Mesothelial cell of epicardium (in vitro differentiated cells): Measurements from ENCODE around the gene VWC2L. TPM values are rescaled to one million over a fixed set of nuclear protein-coding genes. Genes with fewer than 3 reads are reported as not detected.
A peak's percentile ranks its signal among the peaks of the same experiment; 100 is the strongest.

ENCODE experiments used
- DNase-seq, 2 experiments: peaks; one replicate each; pipeline ENCODE4 v3.0.0; 2021; ENCODE audit warnings: low spot score in 2 of 2; ENCODE audit not compliant: unreplicated experiment in 2 of 2
- H3K27ac Mint-ChIP-seq: 2 replicates; pipeline ENCODE4 v1.8.0; 2021; ENCODE audit warnings: mixed read lengths
- H3K27me3 Mint-ChIP-seq: 2 replicates; pipeline ENCODE4 v1.8.0; 2021; ENCODE audit warnings: low read depth, mixed read lengths
- H3K36me3 Mint-ChIP-seq: 2 replicates; pipeline ENCODE4 v1.8.0; 2021; ENCODE audit warnings: mixed read lengths
- H3K4me1 Mint-ChIP-seq: 2 replicates; pipeline ENCODE4 v1.8.0; 2021; ENCODE audit warnings: mixed read lengths
- H3K4me3 Mint-ChIP-seq: 2 replicates; pipeline ENCODE4 v1.8.0; 2021; ENCODE audit warnings: mild to moderate bottlenecking, moderate library complexity, mixed read lengths
- H3K9me3 Mint-ChIP-seq: 2 replicates; pipeline ENCODE4 v1.8.0; 2021; ENCODE audit warnings: mixed read lengths
- total RNA-seq: library from RNA; stranded (reverse); gene quantifications from 3 replicates; pipeline ENCODE4 v1.2.1, GENCODE V29; 2021
- TF ChIP-seq, protein P1 (sequence below): fragments of 200-600 bp; sonication (generic); IDR thresholded peaks from one replicate; pipeline ENCODE4 v1.5.0; 2021; ENCODE audit warnings: antibody characterized with exemption; ENCODE audit not compliant: unreplicated experiment

Gene VWC2L
- not detected in 3 replicates for total RNA-seq

DNA sequence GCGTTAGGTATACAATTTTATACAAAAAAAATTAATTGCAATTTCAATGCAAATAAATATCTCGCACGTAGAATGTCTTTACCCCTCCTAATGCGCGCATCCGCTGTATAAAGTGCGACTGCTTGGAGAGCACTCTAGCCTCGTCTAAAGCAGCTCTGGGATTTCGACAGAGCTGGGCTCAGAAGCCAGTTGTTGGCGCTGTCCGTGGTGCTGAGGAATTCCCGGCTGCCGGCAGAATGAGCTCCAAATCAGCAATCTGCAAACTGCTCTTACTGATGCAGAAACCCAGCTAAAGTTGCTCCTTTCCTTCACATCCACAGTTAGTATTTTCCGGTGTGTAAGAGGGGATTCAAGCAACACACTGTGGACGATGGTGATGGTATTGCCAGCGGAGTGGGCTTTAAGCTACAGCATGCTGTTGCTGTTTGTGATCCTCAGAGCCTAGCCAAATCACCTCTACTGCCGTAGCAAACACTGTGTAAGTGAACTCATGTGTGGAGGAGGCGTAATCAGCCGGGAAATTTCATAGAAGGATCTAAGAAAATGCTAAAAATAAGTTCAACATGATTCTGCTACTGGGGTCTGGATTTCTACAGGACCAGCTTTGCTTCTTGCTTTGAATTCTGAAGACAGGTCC lies at the start of gene VWC2L:
Gene VWC2L, plus strand, starts transcription at position 137 of the 637 bp plus-strand sequence. CDS start 3,140 bp downstream, outside the sequence.
- H3K27ac Mint-ChIP-seq = no peak within 1 kb of the TSS
- no peaks in the 10 kb centered on the region for H3K36me3 Mint-ChIP-seq
- DNase-seq = peak; percentile 64 to 93
- no peaks in the 10 kb centered on the region for H3K9me3 Mint-ChIP-seq
- TF ChIP-seq, protein P1, sequence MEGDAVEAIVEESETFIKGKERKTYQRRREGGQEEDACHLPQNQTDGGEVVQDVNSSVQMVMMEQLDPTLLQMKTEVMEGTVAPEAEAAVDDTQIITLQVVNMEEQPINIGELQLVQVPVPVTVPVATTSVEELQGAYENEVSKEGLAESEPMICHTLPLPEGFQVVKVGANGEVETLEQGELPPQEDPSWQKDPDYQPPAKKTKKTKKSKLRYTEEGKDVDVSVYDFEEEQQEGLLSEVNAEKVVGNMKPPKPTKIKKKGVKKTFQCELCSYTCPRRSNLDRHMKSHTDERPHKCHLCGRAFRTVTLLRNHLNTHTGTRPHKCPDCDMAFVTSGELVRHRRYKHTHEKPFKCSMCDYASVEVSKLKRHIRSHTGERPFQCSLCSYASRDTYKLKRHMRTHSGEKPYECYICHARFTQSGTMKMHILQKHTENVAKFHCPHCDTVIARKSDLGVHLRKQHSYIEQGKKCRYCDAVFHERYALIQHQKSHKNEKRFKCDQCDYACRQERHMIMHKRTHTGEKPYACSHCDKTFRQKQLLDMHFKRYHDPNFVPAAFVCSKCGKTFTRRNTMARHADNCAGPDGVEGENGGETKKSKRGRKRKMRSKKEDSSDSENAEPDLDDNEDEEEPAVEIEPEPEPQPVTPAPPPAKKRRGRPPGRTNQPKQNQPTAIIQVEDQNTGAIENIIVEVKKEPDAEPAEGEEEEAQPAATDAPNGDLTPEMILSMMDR = no peak
- no peak within 1 kb of the TSS for H3K4me3 Mint-ChIP-seq
- H3K4me1 Mint-ChIP-seq = no peaks in the 10 kb centered on the region
- peaks cover 32% of the 10 kb centered on the region for H3K27me3 Mint-ChIP-seq

DNA sequence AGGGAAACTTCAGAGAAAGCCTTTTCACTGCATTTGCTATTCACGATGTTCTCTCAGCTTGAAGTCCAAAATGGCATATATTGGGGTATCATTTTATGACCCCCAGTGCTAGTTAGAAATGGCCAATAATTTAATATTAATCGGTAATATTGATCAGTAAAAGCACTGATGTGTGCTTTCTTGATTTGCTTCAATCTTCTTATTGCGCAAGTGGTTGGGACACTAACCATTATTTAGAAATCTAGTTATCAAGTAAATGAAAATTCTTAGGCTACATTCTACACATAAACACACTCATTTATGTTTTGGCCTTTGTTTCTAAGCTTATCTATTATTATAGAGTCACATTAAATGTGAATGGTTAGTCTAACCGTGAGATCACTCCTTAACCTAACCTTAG lies 49.7 kb upstream of the VWC2L start:
- DNase-seq = no peak
- H3K27ac Mint-ChIP-seq = no peak overlapping the region
- TF ChIP-seq, protein P1 = no peak
- no peaks in the 10 kb centered on the region for H3K36me3 Mint-ChIP-seq
- H3K27me3 Mint-ChIP-seq = no peaks in the 10 kb centered on the region
- H3K9me3 Mint-ChIP-seq = peaks cover 23% of the 10 kb centered on the region
- H3K4me1 Mint-ChIP-seq = no peaks in the 10 kb centered on the region
- H3K4me3 Mint-ChIP-seq = no peak overlapping the region

DNA sequence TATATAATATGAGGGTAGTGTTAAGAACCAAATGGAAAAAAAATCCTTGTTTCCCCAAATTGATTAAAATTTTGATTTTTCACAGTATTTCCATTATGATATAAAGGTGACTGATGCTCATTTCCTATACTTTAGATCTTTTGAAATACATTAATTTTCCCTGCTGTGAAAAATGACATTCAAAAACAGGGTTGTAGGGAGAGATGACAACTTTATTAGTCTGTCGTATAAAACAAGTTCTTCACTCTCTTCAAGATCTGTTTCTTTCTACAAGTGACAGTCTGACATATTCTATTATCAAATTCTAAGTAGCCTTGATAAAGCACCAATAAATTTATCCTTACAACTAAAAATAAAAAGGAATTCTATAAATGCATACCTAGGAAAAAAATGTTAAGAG lies 45.3 kb upstream of the VWC2L start:
- H3K27ac Mint-ChIP-seq = no peak overlapping the region
- H3K4me3 Mint-ChIP-seq = no peak overlapping the region
- H3K27me3 Mint-ChIP-seq = no peaks in the 10 kb centered on the region
- H3K4me1 Mint-ChIP-seq = peaks cover 12% of the 10 kb centered on the region
- H3K9me3 Mint-ChIP-seq = no peaks in the 10 kb centered on the region
- TF ChIP-seq, protein P1 = no peak
- H3K36me3 Mint-ChIP-seq = no peaks in the 10 kb centered on the region
- no peak for DNase-seq

DNA sequence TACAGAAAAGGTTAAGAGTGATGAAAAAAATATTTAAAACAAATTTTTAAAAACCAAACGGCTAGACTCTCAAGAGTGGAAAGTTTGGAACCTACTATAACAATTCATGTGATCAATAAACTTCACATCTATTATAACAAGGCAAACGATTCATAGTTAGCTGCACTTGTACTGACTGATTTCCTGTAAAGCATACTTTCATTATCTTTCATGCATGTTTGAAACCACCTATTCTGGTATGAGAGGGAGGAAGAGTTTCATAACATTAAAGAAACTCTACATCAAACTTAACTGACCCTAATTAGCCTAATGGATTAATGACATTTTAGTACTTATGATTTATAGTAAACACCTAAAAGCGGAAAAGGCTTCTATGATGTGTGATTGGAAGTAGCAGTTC lies 43.7 kb upstream of the VWC2L start:
- no peak overlapping the region for H3K27ac Mint-ChIP-seq
- TF ChIP-seq, protein P1 = no peak
- H3K36me3 Mint-ChIP-seq = no peaks in the 10 kb centered on the region
- peaks cover 12% of the 10 kb centered on the region for H3K4me1 Mint-ChIP-seq
- DNase-seq = no peak
- H3K4me3 Mint-ChIP-seq = no peak overlapping the region
- H3K27me3 Mint-ChIP-seq = no peaks in the 10 kb centered on the region
- H3K9me3 Mint-ChIP-seq = no peaks in the 10 kb centered on the region

DNA sequence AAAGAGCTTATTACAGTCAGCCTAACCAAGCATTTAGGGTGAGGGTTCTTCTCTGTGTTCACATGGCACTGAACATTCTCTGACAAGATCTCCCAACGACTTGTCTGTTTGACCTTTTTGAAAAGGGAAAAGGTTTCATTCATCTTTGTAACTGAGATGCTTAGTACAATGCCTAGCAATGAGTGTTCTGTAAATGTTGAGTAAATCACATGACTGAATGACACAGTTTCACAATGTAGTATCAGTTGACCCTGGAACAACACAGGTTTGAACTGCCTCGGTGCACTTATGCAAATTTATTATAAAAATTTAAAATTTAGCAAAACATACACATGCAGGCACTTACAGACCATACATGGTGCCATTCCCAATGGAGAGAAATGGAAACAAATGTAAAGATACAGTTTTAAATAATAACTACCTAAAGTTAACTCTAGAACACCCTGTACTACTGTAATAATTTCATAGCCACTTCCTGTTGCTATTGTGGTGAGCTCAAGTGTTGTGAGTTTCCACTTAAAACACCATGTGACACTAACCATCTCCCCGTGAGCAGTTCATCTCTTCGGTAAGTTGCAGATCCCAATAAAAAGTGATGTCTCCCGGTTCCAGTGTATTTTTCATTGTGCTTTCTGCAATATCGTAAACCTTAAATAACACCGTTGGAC lies 34.1 kb upstream of the VWC2L start:
- no peaks in the 10 kb centered on the region for H3K27me3 Mint-ChIP-seq
- TF ChIP-seq, protein P1 = no peak
- no peaks in the 10 kb centered on the region for H3K9me3 Mint-ChIP-seq
- peaks cover 18% of the 10 kb centered on the region for H3K4me1 Mint-ChIP-seq
- H3K36me3 Mint-ChIP-seq = no peaks in the 10 kb centered on the region
- no peak overlapping the region for H3K27ac Mint-ChIP-seq
- no peak overlapping the region for H3K4me3 Mint-ChIP-seq
- no peak for DNase-seq
